HL-60 (cell line): Measurements from ENCODE around the gene IGFBP4.

Experiments
- GABPA ChIP-seq: IDR thresholded peaks from 2 replicates; pipeline ENCODE4 v1.6.1; 2012; ENCODE audit warnings: low read depth
- POLR2AphosphoS5 ChIP-seq: IDR thresholded peaks from 2 replicates; pipeline ENCODE4 v1.6.1; 2012; ENCODE audit warnings: low read depth
- TF ChIP-seq, protein P1 (sequence below): IDR thresholded peaks from one replicate; pipeline ENCODE4 v1.5.1; 2011; ENCODE audit warnings: low read length, control low read depth, inconsistent platforms; ENCODE audit not compliant: insufficient read depth
- TF ChIP-seq, protein P2 (sequence below): IDR thresholded peaks from 2 replicates; pipeline ENCODE4 v1.6.1; 2012; ENCODE audit warnings: low read depth; ENCODE audit not compliant: insufficient replicate concordance

DNA sequence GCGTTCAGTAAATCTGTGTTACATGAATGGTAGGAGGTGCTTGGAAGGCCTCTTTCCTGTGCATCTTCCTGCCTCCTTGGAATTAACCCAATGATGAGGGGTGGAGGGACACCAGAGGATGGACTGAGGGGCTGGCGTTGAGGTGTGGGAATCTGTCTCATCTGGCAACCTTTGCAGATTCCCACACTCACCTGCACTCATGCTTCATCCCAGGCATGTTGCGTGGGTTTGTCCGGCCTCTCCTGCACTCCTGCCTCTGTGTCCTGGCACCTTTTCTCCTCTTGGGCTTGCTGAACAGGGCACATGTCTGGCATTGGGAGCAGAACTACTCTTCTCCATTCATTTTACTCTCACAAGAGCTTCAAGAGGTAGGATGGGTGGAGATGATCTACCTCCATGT is 3.1 kb upstream of the IGFBP4 start:
- TF ChIP-seq, protein P1, sequence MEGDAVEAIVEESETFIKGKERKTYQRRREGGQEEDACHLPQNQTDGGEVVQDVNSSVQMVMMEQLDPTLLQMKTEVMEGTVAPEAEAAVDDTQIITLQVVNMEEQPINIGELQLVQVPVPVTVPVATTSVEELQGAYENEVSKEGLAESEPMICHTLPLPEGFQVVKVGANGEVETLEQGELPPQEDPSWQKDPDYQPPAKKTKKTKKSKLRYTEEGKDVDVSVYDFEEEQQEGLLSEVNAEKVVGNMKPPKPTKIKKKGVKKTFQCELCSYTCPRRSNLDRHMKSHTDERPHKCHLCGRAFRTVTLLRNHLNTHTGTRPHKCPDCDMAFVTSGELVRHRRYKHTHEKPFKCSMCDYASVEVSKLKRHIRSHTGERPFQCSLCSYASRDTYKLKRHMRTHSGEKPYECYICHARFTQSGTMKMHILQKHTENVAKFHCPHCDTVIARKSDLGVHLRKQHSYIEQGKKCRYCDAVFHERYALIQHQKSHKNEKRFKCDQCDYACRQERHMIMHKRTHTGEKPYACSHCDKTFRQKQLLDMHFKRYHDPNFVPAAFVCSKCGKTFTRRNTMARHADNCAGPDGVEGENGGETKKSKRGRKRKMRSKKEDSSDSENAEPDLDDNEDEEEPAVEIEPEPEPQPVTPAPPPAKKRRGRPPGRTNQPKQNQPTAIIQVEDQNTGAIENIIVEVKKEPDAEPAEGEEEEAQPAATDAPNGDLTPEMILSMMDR, result no peak
- no peak for TF ChIP-seq POLR2AphosphoS5
- TF ChIP-seq, protein P2, sequence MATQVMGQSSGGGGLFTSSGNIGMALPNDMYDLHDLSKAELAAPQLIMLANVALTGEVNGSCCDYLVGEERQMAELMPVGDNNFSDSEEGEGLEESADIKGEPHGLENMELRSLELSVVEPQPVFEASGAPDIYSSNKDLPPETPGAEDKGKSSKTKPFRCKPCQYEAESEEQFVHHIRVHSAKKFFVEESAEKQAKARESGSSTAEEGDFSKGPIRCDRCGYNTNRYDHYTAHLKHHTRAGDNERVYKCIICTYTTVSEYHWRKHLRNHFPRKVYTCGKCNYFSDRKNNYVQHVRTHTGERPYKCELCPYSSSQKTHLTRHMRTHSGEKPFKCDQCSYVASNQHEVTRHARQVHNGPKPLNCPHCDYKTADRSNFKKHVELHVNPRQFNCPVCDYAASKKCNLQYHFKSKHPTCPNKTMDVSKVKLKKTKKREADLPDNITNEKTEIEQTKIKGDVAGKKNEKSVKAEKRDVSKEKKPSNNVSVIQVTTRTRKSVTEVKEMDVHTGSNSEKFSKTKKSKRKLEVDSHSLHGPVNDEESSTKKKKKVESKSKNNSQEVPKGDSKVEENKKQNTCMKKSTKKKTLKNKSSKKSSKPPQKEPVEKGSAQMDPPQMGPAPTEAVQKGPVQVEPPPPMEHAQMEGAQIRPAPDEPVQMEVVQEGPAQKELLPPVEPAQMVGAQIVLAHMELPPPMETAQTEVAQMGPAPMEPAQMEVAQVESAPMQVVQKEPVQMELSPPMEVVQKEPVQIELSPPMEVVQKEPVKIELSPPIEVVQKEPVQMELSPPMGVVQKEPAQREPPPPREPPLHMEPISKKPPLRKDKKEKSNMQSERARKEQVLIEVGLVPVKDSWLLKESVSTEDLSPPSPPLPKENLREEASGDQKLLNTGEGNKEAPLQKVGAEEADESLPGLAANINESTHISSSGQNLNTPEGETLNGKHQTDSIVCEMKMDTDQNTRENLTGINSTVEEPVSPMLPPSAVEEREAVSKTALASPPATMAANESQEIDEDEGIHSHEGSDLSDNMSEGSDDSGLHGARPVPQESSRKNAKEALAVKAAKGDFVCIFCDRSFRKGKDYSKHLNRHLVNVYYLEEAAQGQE, result no peak
- TF ChIP-seq GABPA, result no peak
